HG03159 (cell line): Measurements from ENCODE around the gene CASZ1.

Experiments used
- ATAC-seq: cut with Tn5 transposase; IDR thresholded peaks from one replicate; pipeline ENCODE4 v1.9.1; 2021; ENCODE audit warnings: mild to moderate bottlenecking, moderate library complexity; ENCODE audit not compliant: unreplicated experiment

The CASZ1 gene

DNA sequence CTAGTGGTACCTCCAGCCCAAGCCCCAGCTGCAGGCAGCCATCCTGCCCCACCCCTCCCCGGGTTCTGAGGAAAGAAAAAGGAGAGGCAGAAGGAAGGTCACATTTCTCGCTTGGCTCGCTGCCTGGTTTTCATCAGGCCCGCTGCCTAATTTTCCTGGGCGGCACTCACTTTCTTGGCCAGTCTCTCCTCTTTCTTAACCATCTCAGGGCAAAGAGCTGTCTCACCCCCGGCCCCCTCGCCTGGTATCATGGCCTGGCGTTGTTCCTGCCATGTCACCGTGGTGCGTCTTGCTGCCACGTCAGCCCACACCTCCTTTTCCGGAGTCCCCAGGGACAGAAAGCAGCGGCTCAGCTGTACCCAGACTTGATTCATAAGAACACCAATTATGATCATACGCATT is 26.6 kb upstream of the CASZ1 start:
- ATAC-seq: no peak

DNA sequence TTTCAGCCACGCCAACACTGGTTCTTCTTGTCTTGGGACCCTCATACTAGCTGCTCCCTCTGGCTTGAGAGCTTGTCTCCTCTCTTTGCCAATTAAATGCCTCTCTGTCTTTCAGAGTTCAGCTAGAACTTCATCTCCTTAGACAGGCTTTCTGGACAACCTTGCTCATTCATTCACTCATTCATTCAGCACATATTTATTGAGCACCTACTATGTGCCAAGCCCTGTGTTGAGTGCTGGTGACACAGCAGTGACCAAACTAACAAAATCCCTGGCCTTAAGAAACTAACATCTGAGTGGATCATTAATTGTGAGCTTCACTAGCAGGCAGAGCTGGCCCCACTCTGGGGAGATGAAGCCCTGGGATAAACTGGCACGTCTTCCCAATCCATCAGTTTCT is 24.9 kb upstream of the CASZ1 start:
- no peak for ATAC-seq

- ATAC-seq: no peak
Observed at GRCh38 chr1:10820422-10820821, 24.0 kb upstream of the CASZ1 start.

GRCh38 chr1:10819198-10819901 is 22.9 kb upstream of the CASZ1 start:
- no peak for ATAC-seq

GRCh38 chr1:10818262-10819197 is 22.1 kb upstream of the CASZ1 start:
- no peak for ATAC-seq

DNA sequence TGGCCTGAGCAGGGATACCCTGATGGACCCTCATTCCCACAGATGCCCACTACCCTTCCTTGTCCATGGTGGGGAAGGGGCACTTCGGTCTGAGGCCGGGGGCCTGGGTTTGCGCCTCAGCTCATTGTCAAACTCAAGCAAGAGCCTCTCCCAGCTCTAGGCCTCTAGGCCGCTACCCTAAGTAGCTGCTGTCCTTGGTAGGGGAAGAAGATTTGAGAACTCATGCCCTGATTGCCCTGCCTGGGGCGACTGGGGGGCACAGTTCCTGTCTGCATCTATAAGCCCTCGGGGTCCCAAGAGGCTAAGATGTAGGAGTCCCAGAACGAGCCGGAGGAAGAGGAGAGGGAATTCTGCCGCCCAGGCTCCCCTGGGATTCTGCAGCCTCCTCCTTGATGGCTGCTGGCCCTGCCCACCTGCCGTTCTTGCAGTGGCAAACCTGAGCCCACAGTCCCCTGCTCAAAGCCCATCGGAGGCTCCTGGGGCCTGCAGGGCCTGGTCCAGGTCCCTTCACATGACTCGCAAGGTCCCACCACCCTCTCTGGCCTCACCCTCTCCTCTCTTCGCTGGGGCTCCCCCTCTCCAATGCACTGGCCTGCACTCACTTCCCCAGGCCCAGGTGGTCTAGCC is 20.4 kb upstream of the CASZ1 start:
- ATAC-seq: no peak

DNA sequence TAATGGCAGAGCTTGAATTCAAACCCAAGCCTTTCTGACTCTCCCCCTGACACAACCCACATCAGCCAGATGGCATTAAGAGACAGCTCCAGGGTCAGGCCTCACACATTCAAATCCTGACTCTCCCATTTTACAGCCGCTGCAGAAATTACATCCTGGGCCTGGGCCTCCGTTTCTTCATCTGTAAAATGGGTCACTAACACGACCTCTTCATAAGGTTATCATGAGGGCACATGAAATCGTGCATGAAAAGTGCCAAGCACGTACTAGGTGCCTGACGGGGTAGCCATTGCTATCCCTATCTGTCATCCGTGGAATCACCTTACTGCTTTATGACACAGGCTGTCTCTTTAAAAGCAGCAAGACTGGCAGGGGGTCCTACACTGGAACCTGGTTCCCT is 19.8 kb upstream of the CASZ1 start:
- ATAC-seq: no peak

DNA sequence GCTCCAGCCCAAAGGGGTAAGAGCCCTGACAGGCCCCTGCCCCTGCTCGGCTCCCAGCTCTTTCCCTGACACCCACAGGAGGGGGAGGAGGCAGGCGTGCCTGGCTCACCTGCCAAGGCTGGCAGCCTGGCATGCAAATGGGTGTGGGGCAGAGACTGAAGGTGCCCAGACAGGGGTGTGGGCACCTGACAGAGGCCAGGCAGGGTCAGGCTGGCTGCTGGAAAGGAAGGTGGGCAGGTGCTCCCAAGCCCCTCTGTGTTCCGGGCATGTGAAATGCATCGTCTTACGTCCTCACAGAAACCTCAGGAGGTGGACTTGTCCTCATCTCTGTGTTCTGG is 19.4 kb upstream of the CASZ1 start:
- ATAC-seq: no peak

DNA sequence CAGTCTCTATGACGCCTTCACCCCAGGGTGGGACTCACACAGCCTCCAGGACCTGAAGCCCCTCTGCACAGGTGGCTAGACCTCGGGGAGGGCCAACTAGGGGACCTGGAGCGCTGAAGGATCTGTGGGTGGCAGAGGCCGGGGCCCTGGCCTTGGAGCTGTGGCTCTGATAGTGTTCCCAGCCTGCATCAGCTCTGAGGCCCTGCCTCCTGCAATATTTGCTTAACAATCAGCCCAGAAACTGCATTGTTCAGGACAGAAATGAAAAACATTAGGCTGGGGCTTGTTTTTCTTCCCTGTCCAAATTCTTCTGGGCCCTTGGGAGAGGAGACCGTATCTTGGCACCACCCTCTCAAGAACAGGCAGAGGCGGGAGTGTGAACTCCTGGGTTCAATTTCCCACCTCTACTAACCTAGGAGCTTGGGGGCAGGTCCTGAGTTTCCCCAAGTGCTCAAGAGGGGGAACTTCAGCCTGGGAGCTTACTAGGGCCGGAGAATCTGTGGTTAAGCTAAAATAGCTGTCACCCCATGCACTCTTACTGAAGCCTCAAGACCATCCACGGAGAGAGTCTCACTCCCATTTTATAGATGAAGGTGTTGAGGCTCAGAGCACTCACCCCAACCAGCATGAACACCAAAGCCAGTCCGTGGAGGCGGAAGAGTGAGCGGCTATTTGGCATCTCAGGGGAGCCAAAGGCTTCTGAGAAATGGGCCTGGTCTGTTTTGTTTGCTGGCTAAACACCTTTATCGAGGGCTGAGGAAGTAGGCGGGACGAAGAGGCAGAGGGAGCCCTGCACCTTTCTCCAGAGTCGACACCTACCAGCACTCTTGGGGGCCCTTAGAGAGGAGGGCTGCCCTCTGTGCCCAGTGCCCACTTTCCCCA is 18.8 kb upstream of the CASZ1 start:
- ATAC-seq: no peak

- ATAC-seq: no peak
Observed at GRCh38 chr1:10814312-10814711, 17.9 kb upstream of the CASZ1 start.

- no peak for ATAC-seq
Observed at GRCh38 chr1:10813799-10814198, 17.4 kb upstream of the CASZ1 start.

- ATAC-seq: no peak
Observed at GRCh38 chr1:10812387-10812915, 16.0 kb upstream of the CASZ1 start.

DNA sequence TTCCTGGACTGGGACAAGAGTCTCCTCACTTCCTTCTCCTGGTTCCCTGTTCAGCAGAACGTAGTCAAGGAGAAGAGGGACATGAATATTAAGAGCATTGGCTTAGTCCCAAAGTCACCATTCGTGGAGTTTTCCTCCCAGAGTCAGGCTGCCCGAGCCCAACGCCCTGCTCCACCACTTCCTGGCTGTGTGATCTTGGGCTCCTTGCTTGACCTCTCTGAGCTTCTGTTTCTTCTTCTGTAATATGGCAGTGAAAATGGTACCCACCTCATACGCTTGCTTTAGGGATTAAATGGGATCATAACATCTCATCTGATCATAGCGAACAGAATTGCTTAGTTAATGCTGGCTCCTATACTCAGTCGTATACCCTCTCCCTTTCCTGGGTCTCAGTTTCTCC is 12.0 kb upstream of the CASZ1 start:
- ATAC-seq: no peak

GRCh38 chr1:10806966-10807365 is 10.5 kb upstream of the CASZ1 start:
- no peak for ATAC-seq

DNA sequence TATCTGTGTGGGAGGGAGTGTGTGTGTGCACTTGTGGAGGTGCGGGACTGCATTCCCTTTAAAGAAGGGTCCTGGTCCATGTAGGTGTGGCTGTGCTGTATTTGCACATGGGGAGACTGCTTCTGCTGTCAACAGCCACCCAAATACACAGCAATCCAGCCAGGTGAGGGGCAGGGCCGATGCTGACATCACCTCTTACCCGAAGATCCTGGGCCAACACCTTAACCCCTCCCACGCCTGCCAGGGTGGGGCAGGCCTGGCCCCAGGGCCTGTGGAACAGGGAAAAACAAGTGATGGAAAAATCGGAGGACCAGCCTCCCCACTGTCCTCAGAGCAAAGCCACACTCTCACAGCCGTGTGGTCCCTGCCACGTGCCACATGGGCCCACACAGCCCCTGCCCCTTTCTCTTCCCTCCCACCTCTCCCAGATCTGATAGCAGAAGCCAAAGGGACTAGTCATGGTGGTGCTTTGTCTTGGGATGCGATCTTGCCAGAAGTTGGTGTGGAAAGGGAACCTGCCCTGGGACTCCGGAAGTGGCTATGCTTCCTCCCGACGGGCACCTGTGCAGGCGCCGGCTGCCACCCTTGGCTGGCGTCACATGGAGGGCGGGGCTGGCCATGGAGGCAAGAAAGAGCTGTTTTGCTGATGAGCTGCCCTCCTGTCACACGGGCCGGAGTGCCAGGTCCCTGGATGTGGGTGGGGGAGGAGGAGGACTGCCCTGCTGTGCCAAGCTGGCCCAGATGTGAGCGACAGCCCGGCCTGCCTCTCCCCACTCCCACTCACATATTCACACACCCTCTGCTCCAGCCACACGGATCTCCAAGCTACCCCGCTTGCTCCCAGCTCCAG is 7.8 kb upstream of the CASZ1 start:
- ATAC-seq: no peak

DNA sequence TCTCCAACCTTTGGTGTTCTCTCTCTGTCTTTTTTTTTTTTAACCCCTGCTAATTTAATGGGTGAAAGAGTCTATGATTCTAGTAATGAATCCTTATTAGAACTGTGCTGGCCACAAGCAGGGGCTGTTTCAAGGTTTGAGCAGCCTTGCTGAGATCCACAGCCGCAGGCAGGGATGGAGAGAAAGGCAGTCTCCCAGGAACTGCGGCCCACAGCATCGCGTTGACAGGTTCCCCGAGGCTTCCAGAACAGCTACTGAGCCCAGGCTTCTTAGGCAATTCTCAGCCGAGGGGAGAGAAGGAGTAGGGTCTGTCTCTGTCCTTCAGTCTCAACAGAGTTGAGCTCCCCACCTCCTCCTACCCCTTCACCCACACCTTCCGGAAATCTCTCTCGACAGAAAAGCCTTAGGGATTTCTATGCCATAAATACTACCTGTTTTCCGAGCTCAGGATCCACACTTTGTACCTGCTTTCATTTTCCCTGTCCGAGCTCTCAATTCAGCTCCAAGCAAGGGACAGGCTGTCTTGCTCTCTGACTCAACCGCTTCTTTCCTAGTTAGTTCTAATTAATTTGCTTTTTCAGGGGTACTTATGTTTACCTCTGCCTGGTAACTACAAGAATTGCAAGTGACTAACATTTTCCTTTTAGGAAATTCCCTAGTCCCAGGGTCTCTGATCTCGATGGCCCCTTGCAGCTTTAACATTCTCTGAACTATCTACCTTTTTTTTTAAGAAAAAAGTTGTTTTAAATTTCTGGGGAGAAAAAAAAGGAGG is 6.7 kb upstream of the CASZ1 start:
- no peak for ATAC-seq

GRCh38 chr1:10800778-10801177 is 4.3 kb upstream of the CASZ1 start:
- ATAC-seq: no peak

GRCh38 chr1:10799726-10800125 is 3.3 kb upstream of the CASZ1 start:
- no peak for ATAC-seq
